Ovary (tissue), 3 donors: ENCODE results near the gene CPEB2.

Experiments used
- CTCF ChIP-seq, 3 donors: fragments of 450-650 bp in 2 of 3; fragments of 200-600 bp in 1 of 3; IDR thresholded peaks; one replicate each; pipeline versions ENCODE4 v1.5.1 to v1.8.0; 2016 to 2022; ENCODE audit warnings: antibody characterized with exemption in 3 of 3, mild to moderate bottlenecking in 1 of 3
- EP300 ChIP-seq: sonication (generic); formaldehyde crosslinking; IDR thresholded peaks from one replicate; pipeline ENCODE4 v1.6.1; 2017; ENCODE audit warnings: antibody characterized with exemption
- POLR2A ChIP-seq: fragments of 450-650 bp; IDR thresholded peaks from one replicate; pipeline ENCODE4 v1.6.1; 2017; ENCODE audit warnings: antibody characterized with exemption, mild to moderate bottlenecking, moderate library complexity
- donor health status: DM: no; HTN: no; CAD: no.

GRCh38 chr4:15027921-15028435 lies 25.7 kb downstream of the CPEB2 start:
- TF ChIP-seq CTCF (IDR thresholded peaks at IDR 0.05) (no peak), POLR2A (no peak), EP300 (no peak)
